Activated CD8-positive, alpha-beta memory T cell treated with anti-CD3 and anti-CD28 coated beads, Interleukin-2, amount 50 U/mL, for 24 hours (primary cell): ENCODE results near the gene GPR32.
"Not testable (repeated sequence)": the region's sequence is repeated elsewhere in the genome, so short reads cannot be mapped to it uniquely, and the experiment has no call there.

ENCODE experiments used
- DNase-seq: peaks from one replicate; pipeline ENCODE4 v3.0.0-alpha.2; 2020; ENCODE audit errors: extremely low read depth

The GPR32 gene

GRCh38 chr19:50770164-50770563 lies at the start of gene GPR32:
Gene GPR32 (plus strand): TSS chr19:50770464. CDS start chr19:50770601, 137 bp downstream.
- DNase-seq = not testable (repeated sequence)

GRCh38 chr19:50720921-50721381 lies 49.3 kb upstream of the GPR32 start:
- DNase-seq = no peak

- no peak for DNase-seq
Observed at GRCh38 chr19:50721441-50722137, 48.7 kb upstream of the GPR32 start.

- no peak for DNase-seq
Observed at GRCh38 chr19:50722201-50723013, 47.9 kb upstream of the GPR32 start.

- no peak for DNase-seq
Observed at GRCh38 chr19:50723069-50723468, 47.2 kb upstream of the GPR32 start, which contains the start of gene CLEC11A. Gene CLEC11A (plus strand): TSS chr19:50723364. CDS start chr19:50723526, 162 bp downstream.

GRCh38 chr19:50723735-50724521 lies 46.3 kb upstream of the GPR32 start:
- no peak for DNase-seq

- peak; percentile 90 for DNase-seq
Observed at GRCh38 chr19:50724522-50725217, 45.6 kb upstream of the GPR32 start.

- DNase-seq = no peak
Observed at GRCh38 chr19:50725218-50725910, 44.9 kb upstream of the GPR32 start.

GRCh38 chr19:50725911-50726230 lies 44.4 kb upstream of the GPR32 start:
- no peak for DNase-seq

GRCh38 chr19:50728084-50728737 lies 42.1 kb upstream of the GPR32 start:
- peak; percentile 61 for DNase-seq

- DNase-seq = no peak
Observed at GRCh38 chr19:50729894-50730293, 40.4 kb upstream of the GPR32 start.

GRCh38 chr19:50735869-50736268 lies 34.4 kb upstream of the GPR32 start:
- no peak for DNase-seq

GRCh38 chr19:50736338-50736737 lies 33.9 kb upstream of the GPR32 start:
- no peak for DNase-seq

- no peak for DNase-seq
Observed at GRCh38 chr19:50739132-50739913, 30.9 kb upstream of the GPR32 start.

- no peak for DNase-seq
Observed at GRCh38 chr19:50739914-50740426, 30.3 kb upstream of the GPR32 start.

- no peak for DNase-seq
Observed at GRCh38 chr19:50741179-50741933, 28.9 kb upstream of the GPR32 start.

GRCh38 chr19:50743537-50743936 lies 26.7 kb upstream of the GPR32 start:
- no peak for DNase-seq

- no peak for DNase-seq
Observed at GRCh38 chr19:50745221-50745620, 25.0 kb upstream of the GPR32 start.

- DNase-seq = not testable (repeated sequence)
Observed at GRCh38 chr19:50747141-50747540, 23.1 kb upstream of the GPR32 start.
